Thyroid gland (tissue), 4 donors: ENCODE measurements around the gene UBE2U. TPM values are rescaled to one million over a fixed set of nuclear protein-coding genes. Genes with fewer than 3 reads are reported as not detected.

Experiments used
- DNase-seq, 2 donors: peaks; one replicate each; pipeline ENCODE4 v3.0.0-alpha.2; 2019
- H3K27ac ChIP-seq, 3 donors: fragments of 200-600 bp; sonication (generic); 1 replicate in 2 of 3; 2 replicates in 1 of 3; pipeline ENCODE4 v1.5.1; 2016 to 2019; ENCODE audit warnings: mild to moderate bottlenecking in 1 of 3, moderate library complexity in 1 of 3
- H3K27me3 ChIP-seq: fragments of 200-600 bp; sonication (generic); one replicate; pipeline ENCODE4 v1.5.1; 2019
- H3K36me3 ChIP-seq, 2 donors: fragments of 200-600 bp; sonication (generic); one replicate each; pipeline ENCODE4 v1.5.1; 2016 to 2019
- H3K4me1 ChIP-seq, 2 donors: fragments of 200-600 bp; sonication (generic); one replicate each; pipeline ENCODE4 v1.5.1; 2017 to 2019
- H3K4me3 ChIP-seq, 3 donors: fragments of 200-600 bp; sonication (generic); replicated peaks in 1 of 3; 1 replicate in 2 of 3; 2 replicates in 1 of 3; pipeline ENCODE4 v1.5.1; 2016; ENCODE audit warnings: mild to moderate bottlenecking in 1 of 3
- H3K9me3 ChIP-seq: fragments of 200-600 bp; sonication (generic); one replicate; pipeline ENCODE4 v1.5.1; 2017
- POLR2A ChIP-seq, 2 donors: fragments of 450-650 bp; IDR thresholded peaks; one replicate each; pipeline ENCODE4 v1.6.1; 2017; ENCODE audit warnings: antibody characterized with exemption in 2 of 2, mild to moderate bottlenecking in 2 of 2, moderate library complexity in 1 of 2
- WGBS, 2 donors: methylation state at CpG; one replicate each; pipeline ENCODE4 v1.1.5; 2017; 5-methylcytosine and 5-hydroxymethylcytosine counted together
- intact Hi-C: fragments of 100-400 bp; cut with DNase I; formaldehyde crosslinking; loops from one replicate; pipeline ENCODE4 v1.15.1; 2023
- total RNA-seq, 4 donors: library from RNA; depleted of rRNA; stranded (reverse); fragments of >200 nt; gene quantifications; one replicate each; pipeline ENCODE4 v1.2.3, GENCODE V29; 2016
- TF ChIP-seq, protein P1 (sequence below), 6 experiments: fragments of 200-600 bp in 3 of 6; fragments of 450-650 bp in 3 of 6; sonication (generic) in 3 of 6; IDR thresholded peaks; one replicate each; pipeline ENCODE4 v1.5.1; 2016 to 2019; ENCODE audit warnings: antibody characterized with exemption in 6 of 6, mild to moderate bottlenecking in 2 of 6, inconsistent platforms in 1 of 6, moderate library complexity in 1 of 6

The UBE2U gene
- total RNA-seq, 4 donors from 2014 or later = not detected

DNA sequence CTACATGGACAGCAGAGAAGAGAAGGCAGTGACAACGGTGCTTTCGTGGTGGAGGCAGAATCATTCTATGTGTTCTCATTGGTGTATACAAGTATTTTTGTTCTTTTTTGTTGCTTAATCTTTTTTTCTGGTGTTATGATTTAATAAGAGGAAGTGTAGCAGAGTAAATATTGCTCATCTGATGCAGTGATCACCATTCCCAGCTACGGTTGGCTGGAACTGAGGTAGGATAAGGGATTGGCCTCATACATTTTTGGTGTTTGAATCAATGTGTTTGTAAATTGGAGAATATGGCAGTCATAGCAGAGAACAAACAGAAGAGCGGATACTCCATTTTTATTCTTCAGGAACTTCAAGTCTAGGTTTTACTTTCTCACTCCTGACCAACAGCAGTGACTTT is 76.6 kb downstream of the UBE2U start:
- no peaks in the 10 kb centered on the region for H3K4me1 ChIP-seq
- H3K27me3 ChIP-seq = no peaks in the 10 kb centered on the region
- H3K36me3 ChIP-seq = no peaks in the 10 kb centered on the region
- no peak overlapping the region for H3K4me3 ChIP-seq
- no peaks in the 10 kb centered on the region for H3K9me3 ChIP-seq
- WGBS, 2 donors = 82 to 92% methylated on average over 4 of the region's 4 CpGs
- no peak for DNase-seq
- TF ChIP-seq, protein P1, sequence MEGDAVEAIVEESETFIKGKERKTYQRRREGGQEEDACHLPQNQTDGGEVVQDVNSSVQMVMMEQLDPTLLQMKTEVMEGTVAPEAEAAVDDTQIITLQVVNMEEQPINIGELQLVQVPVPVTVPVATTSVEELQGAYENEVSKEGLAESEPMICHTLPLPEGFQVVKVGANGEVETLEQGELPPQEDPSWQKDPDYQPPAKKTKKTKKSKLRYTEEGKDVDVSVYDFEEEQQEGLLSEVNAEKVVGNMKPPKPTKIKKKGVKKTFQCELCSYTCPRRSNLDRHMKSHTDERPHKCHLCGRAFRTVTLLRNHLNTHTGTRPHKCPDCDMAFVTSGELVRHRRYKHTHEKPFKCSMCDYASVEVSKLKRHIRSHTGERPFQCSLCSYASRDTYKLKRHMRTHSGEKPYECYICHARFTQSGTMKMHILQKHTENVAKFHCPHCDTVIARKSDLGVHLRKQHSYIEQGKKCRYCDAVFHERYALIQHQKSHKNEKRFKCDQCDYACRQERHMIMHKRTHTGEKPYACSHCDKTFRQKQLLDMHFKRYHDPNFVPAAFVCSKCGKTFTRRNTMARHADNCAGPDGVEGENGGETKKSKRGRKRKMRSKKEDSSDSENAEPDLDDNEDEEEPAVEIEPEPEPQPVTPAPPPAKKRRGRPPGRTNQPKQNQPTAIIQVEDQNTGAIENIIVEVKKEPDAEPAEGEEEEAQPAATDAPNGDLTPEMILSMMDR (IDR thresholded peaks at IDR 0.05) = no peak
- TF ChIP-seq POLR2A (IDR thresholded peaks at IDR 0.05) = no peak
- intact Hi-C loops = no loop called here
- no peak overlapping the region for H3K27ac ChIP-seq

DNA sequence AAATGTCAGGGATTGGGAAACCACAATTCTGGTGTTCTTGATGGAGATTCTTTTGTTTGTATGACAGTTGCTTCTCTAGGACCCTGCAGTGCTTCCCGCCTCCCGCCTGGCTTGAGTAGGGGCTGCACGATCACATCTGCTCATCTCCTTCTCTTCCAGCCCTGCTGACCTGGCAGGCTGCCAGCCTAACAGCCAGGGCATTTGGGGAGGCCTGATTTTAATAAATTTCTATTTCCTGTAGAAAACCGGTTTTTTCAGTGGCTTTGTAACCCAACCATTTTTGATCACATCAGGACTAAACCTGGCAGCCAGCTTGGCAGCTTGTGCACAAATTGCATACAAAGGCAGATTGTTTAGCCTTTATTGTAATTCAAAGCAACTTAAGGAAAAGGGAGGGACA is 78.9 kb downstream of the UBE2U start:
- intact Hi-C loops = no loop called here
- no peaks in the 10 kb centered on the region for H3K4me1 ChIP-seq
- peak; percentile 29 to 33 for DNase-seq

GRCh38 chr1:64287071-64287470 is 83.6 kb downstream of the UBE2U start:
- no peaks in the 10 kb centered on the region for H3K27me3 ChIP-seq
- WGBS, 2 donors = 57 to 60% methylated on average over 3 of the region's 3 CpGs
- H3K4me1 ChIP-seq = no peaks in the 10 kb centered on the region
- intact Hi-C loops = no loop called here
- H3K4me3 ChIP-seq = no peak overlapping the region
- no peak for DNase-seq
- H3K27ac ChIP-seq = no peak overlapping the region
- no peak for TF ChIP-seq POLR2A (IDR thresholded peaks at IDR 0.05)
- TF ChIP-seq, protein P1 (IDR thresholded peaks at IDR 0.05) = no peak
- no peaks in the 10 kb centered on the region for H3K9me3 ChIP-seq
- H3K36me3 ChIP-seq = no peaks in the 10 kb centered on the region

More for the DNA sequence above, 78.9 kb downstream of the UBE2U start:
- Histone ChIP-seq H3K27ac (no peak overlapping the region), H3K27me3 (no peaks in the 10 kb centered on the region), H3K9me3 (no peaks in the 10 kb centered on the region), H3K36me3 (no peaks in the 10 kb centered on the region), H3K4me3 (no peak overlapping the region)
- TF ChIP-seq, protein P1 (IDR thresholded peaks at IDR 0.05) = no peak
- no peak for TF ChIP-seq POLR2A (IDR thresholded peaks at IDR 0.05)
- WGBS, 2 donors = 34 to 41% methylated on average over 4 of the region's 4 CpGs

- Histone ChIP-seq H3K27me3 (no peaks in the 10 kb centered on the region), H3K36me3 (no peaks in the 10 kb centered on the region), H3K4me3 (no peak overlapping the region), H3K4me1 (no peaks in the 10 kb centered on the region), H3K9me3 (no peaks in the 10 kb centered on the region), H3K27ac (no peak overlapping the region)
- WGBS, 2 donors = 97% methylated on average over 1 of the region's 1 CpG
- intact Hi-C loops = no loop called here
- TF ChIP-seq POLR2A (IDR thresholded peaks at IDR 0.05) = no peak
- TF ChIP-seq, protein P1 (IDR thresholded peaks at IDR 0.05) = no peak
- no peak for DNase-seq
Measured at GRCh38 chr1:64290420-64290819, 87.0 kb downstream of the UBE2U start.

GRCh38 chr1:64291931-64292330 is 88.5 kb downstream of the UBE2U start:
- no peaks in the 10 kb centered on the region for H3K9me3 ChIP-seq
- no peaks in the 10 kb centered on the region for H3K4me1 ChIP-seq
- no peaks in the 10 kb centered on the region for H3K36me3 ChIP-seq
- no peak for TF ChIP-seq POLR2A (IDR thresholded peaks at IDR 0.05)
- TF ChIP-seq, protein P1 (IDR thresholded peaks at IDR 0.05) = no peak
- no peak overlapping the region for H3K27ac ChIP-seq
- WGBS, 2 donors = 84 to 86% methylated on average over 4 of the region's 4 CpGs
- DNase-seq = no peak
- H3K4me3 ChIP-seq = no peak overlapping the region
- no peaks in the 10 kb centered on the region for H3K27me3 ChIP-seq
- intact Hi-C loops = no loop called here
